GM23248 (cell line): ENCODE data around the gene CPEB3. TPM values are rescaled to one million over a fixed set of nuclear protein-coding genes. Genes with fewer than 3 reads are reported as not detected.
A peak's percentile ranks its signal among the peaks of the same experiment; 100 is the strongest.

ENCODE experiments used
- DNase-seq: peaks from one replicate; pipeline ENCODE4 v3.0.0-alpha.2; 2015
- H2AFZ ChIP-seq: fragments of 200-600 bp; sonication (generic); 2 replicates; pipeline ENCODE4 v1.6.1; 2016; ENCODE audit warnings: antibody characterized with exemption
- H3F3A ChIP-seq: fragments of 200-600 bp; sonication (generic); 2 replicates; pipeline ENCODE4 v1.6.1; 2016; ENCODE audit warnings: mild to moderate bottlenecking, antibody characterized with exemption, mixed run types; ENCODE audit not compliant: insufficient read depth
- H3K27ac ChIP-seq: fragments of 200-600 bp; sonication (generic); 2 replicates; pipeline ENCODE4 v1.5.1; 2016; ENCODE audit warnings: mild to moderate bottlenecking
- H3K27me3 ChIP-seq: fragments of 200-600 bp; sonication (generic); replicated peaks from 2 replicates; pipeline ENCODE4 v1.6.1; 2016; ENCODE audit warnings: mild to moderate bottlenecking; ENCODE audit not compliant: insufficient read depth
- H3K36me3 ChIP-seq: fragments of 200-600 bp; sonication (generic); 2 replicates; pipeline ENCODE4 v1.6.1; 2016; ENCODE audit warnings: low read depth, mild to moderate bottlenecking
- H3K4me1 ChIP-seq: fragments of 200-600 bp; sonication (generic); 2 replicates; pipeline ENCODE4 v1.6.1; 2016; ENCODE audit warnings: mild to moderate bottlenecking; ENCODE audit not compliant: insufficient read depth
- H3K4me2 ChIP-seq: fragments of 200-600 bp; sonication (generic); one replicate; pipeline ENCODE4 v1.6.1; 2016; ENCODE audit warnings: mild to moderate bottlenecking; ENCODE audit not compliant: unreplicated experiment
- H3K4me3 ChIP-seq: fragments of 200-600 bp; sonication (generic); 2 replicates; pipeline ENCODE4 v1.5.1; 2016; ENCODE audit warnings: mild to moderate bottlenecking
- H3K79me2 ChIP-seq: fragments of 200-600 bp; sonication (generic); 2 replicates; pipeline ENCODE4 v1.6.1; 2016; ENCODE audit warnings: mild to moderate bottlenecking; ENCODE audit not compliant: insufficient read depth
- H3K9ac ChIP-seq: fragments of 200-600 bp; sonication (generic); 2 replicates; pipeline ENCODE4 v1.6.1; 2016; ENCODE audit warnings: mild to moderate bottlenecking
- H3K9me2 ChIP-seq: fragments of 200-600 bp; sonication (generic); 2 replicates; pipeline ENCODE4 v1.6.1; 2016; ENCODE audit warnings: mixed run types, mild to moderate bottlenecking, moderate library complexity; ENCODE audit not compliant: insufficient read depth
- H3K9me3 ChIP-seq: fragments of 200-600 bp; sonication (generic); one replicate; pipeline ENCODE4 v1.6.1; 2017; ENCODE audit warnings: low read depth
- H4K20me1 ChIP-seq: fragments of 200-600 bp; sonication (generic); 2 replicates; pipeline ENCODE4 v1.6.0; 2016; ENCODE audit not compliant: insufficient read depth
- EZH2 ChIP-seq: fragments of 200-600 bp; sonication (generic); IDR thresholded peaks from 2 replicates; pipeline ENCODE4 v1.6.1; 2018; ENCODE audit warnings: antibody characterized with exemption, mild to moderate bottlenecking; ENCODE audit not compliant: insufficient read depth, poor library complexity, severe bottlenecking
- EZH2phosphoT487 ChIP-seq: fragments of 200-600 bp; sonication (generic); IDR thresholded peaks from 2 replicates; pipeline ENCODE4 v1.6.1; 2018; ENCODE audit warnings: antibody characterized with exemption, moderate library complexity, mild to moderate bottlenecking, low read depth; ENCODE audit not compliant: insufficient read depth
- WGBS, 2 experiments: methylation state at CpG; one replicate each; pipeline ENCODE4 v1.1.6; 2015 to 2017; ENCODE audit warnings: low lambda C conversion rate in 2 of 2, low coverage in 1 of 2; ENCODE audit errors: missing lambda C conversion rate in 2 of 2; 5-methylcytosine and 5-hydroxymethylcytosine counted together
- in situ Hi-C: fragments of 300-500 bp; cut with MboI; formaldehyde crosslinking; loops from 2 replicates; pipeline ENCODE4 v1.15.0; 2020
- polyA plus RNA-seq: library from polyadenylated mRNA; unstranded; fragments of >200 nt; fragmentation: Nextera tagmentation; extraction: Ambion mirVana; gene quantifications from 2 replicates; pipeline ENCODE4 v1.2.1, GENCODE V29; 2016
- total RNA-seq: library from RNA; depleted of rRNA; stranded (reverse); fragments of >200 nt; shearing (Covaris generic); gene quantifications from 2 replicates; pipeline ENCODE4 v1.2.3, GENCODE V29; 2014

The CPEB3 gene
- total and polyA plus RNA-seq, 2 experiments from 2014 or later = 0.60 to 1.1 TPM

- H3K9me3 ChIP-seq = no peaks in the 10 kb centered on the region
- H3K27ac ChIP-seq = peak overlapping the region; percentile 61
- TF ChIP-seq EZH2 (no peak), EZH2phosphoT487 (no peak)
- no peaks in the 10 kb centered on the region for H3K36me3 ChIP-seq
- peak overlapping the region; percentile 99 for H2AFZ ChIP-seq
- H3K4me1 ChIP-seq = peaks cover 18% of the 10 kb centered on the region
- WGBS, 2 experiments = 1 to 2% methylated on average over 28 of the region's 28 CpGs
- no peaks in the 10 kb centered on the region for H3K79me2 ChIP-seq
- H3F3A ChIP-seq = peaks cover 29% of the 10 kb centered on the region
- H3K27me3 ChIP-seq = no peaks in the 10 kb centered on the region
- H3K9me2 ChIP-seq = no peaks in the 10 kb centered on the region
- H4K20me1 ChIP-seq = no peaks in the 10 kb centered on the region
- in situ Hi-C loops = no loop called here
- H3K9ac ChIP-seq = peak overlapping the region; percentile 76
- DNase-seq = peak; percentile 84
- H3K4me2 ChIP-seq = peak overlapping the region; percentile 95
- H3K4me3 ChIP-seq = peak overlapping the region; percentile 97
These were observed 50.4 kb downstream of the CPEB3 start for GRCh38 chr10:92240289-92241157.

- peak; percentile 69 for DNase-seq
- H3K4me1 ChIP-seq = peaks cover 18% of the 10 kb centered on the region
- no peaks in the 10 kb centered on the region for H3K9me2 ChIP-seq
- H3K4me2 ChIP-seq = peak overlapping the region; percentile 95
- H2AFZ ChIP-seq = peak overlapping the region; percentile 99
- no peaks in the 10 kb centered on the region for H3K9me3 ChIP-seq
- peak overlapping the region; percentile 76 for H3K9ac ChIP-seq
- H3K4me3 ChIP-seq = peak overlapping the region; percentile 97
- H3K27me3 ChIP-seq = no peaks in the 10 kb centered on the region
- WGBS, 2 experiments = 1 to 3% methylated on average over 53 to 67 of the region's 69 CpGs
- H3K79me2 ChIP-seq = no peaks in the 10 kb centered on the region
- peaks cover 29% of the 10 kb centered on the region for H3F3A ChIP-seq
- peak overlapping the region; percentile 61 for H3K27ac ChIP-seq
- no peaks in the 10 kb centered on the region for H4K20me1 ChIP-seq
- TF ChIP-seq EZH2phosphoT487 = no peak
- TF ChIP-seq EZH2 = no peak
- in situ Hi-C loops = no loop called here
- no peaks in the 10 kb centered on the region for H3K36me3 ChIP-seq
These were observed 51.1 kb downstream of the CPEB3 start for GRCh38 chr10:92239600-92240288.

- Histone ChIP-seq H3K9me2 (no peaks in the 10 kb centered on the region), H3F3A (peaks cover 29% of the 10 kb centered on the region), H3K4me1 (peaks cover 18% of the 10 kb centered on the region), H4K20me1 (no peaks in the 10 kb centered on the region), H3K9ac (peak overlapping the region; percentile 76), H3K4me3 (peak overlapping the region; percentile 97), H3K9me3 (no peaks in the 10 kb centered on the region), H3K4me2 (peak overlapping the region; percentile 95), H2AFZ (peak overlapping the region; percentile 99), H3K79me2 (no peaks in the 10 kb centered on the region), H3K27ac (no peak overlapping the region), H3K27me3 (no peaks in the 10 kb centered on the region), H3K36me3 (no peaks in the 10 kb centered on the region)
- in situ Hi-C loops = no loop called here
- TF ChIP-seq EZH2phosphoT487 = no peak
- no peak for TF ChIP-seq EZH2
- no peak for DNase-seq
- 8% methylated on average over 27 of the region's 27 CpGs for WGBS, 2 experiments
These were observed 51.7 kb downstream of the CPEB3 start for GRCh38 chr10:92239151-92239599.

GRCh38 chr10:92238586-92239098 lies 52.2 kb downstream of the CPEB3 start:
- Histone ChIP-seq H3K27me3 (no peaks in the 10 kb centered on the region), H3K9ac (no peak overlapping the region), H3K4me1 (peaks cover 18% of the 10 kb centered on the region), H3F3A (peaks cover 29% of the 10 kb centered on the region), H2AFZ (peak overlapping the region; percentile 99; the same call in 1 of the 2 replicates), H3K4me2 (peak overlapping the region; percentile 95), H3K4me3 (peak overlapping the region; percentile 97), H4K20me1 (no peaks in the 10 kb centered on the region), H3K9me3 (no peaks in the 10 kb centered on the region), H3K27ac (peak overlapping the region; percentile 18; the same call in 1 of the 2 replicates), H3K9me2 (no peaks in the 10 kb centered on the region), H3K36me3 (no peaks in the 10 kb centered on the region), H3K79me2 (no peaks in the 10 kb centered on the region)
- peak; percentile 92 for DNase-seq
- TF ChIP-seq EZH2phosphoT487 (no peak), EZH2 (no peak)
- in situ Hi-C loops = no loop called here
- WGBS, 2 experiments = 43 to 48% methylated on average over 8 of the region's 8 CpGs
